HCT116 (cell line): Measurements from ENCODE around the gene FTSJ1. TPM values are rescaled to one million over a fixed set of nuclear protein-coding genes. Genes with fewer than 3 reads are reported as not detected.
"Not testable (repeated sequence)": the region's sequence is repeated elsewhere in the genome, so short reads cannot be mapped to it uniquely, and the experiment has no call there.

Experiments
- ATAC-seq: fragments of 200-7000 bp; cut with Tn5 transposase; 2 replicates; pipeline ENCODE4 v1.9.1; 2020; ENCODE audit warnings: mild to moderate bottlenecking, moderate library complexity
- Bru-seq: library from RNA; stranded (reverse); fragments of 400-500 nt; gene quantifications from one replicate; lab custom pipeline; 2021; lab: Mats Ljungman, UMichigan
- BruChase-seq, 2 experiments: library from RNA; stranded (reverse); fragments of 400-500 nt; gene quantifications; one replicate each; lab custom pipeline; 2021; lab: Mats Ljungman, UMichigan
- BruUV-seq: library from RNA; stranded (reverse); fragments of 400-500 nt; replicated peaks from 2 replicates; lab custom pipeline; 2021; lab: Mats Ljungman, UMichigan
- CTCF ChIA-PET: fragments of 300-600 bp; sonication (Branson Sonifier 250); formaldehyde crosslinking; loops from one replicate; lab custom pipeline; 2021; ENCODE audit warnings: antibody characterized with exemption; lab: Charles Lee
- POLR2A ChIA-PET: fragments of 300-600, 350-600 bp; sonication (Branson Sonifier 250); formaldehyde crosslinking; loops from one replicate; lab custom pipeline; 2021; ENCODE audit warnings: antibody characterized with exemption; lab: Charles Lee
- RAD21 ChIA-PET, 2 experiments: fragments of 300-600 bp; sonication (Branson Sonifier 250); formaldehyde crosslinking; loops; one replicate each; lab custom pipeline; 2023; ENCODE audit warnings: low total read pairs in 2 of 2; ENCODE audit not compliant: uncharacterized antibody in 2 of 2, unreplicated experiment in 2 of 2, low non-redundant PET in 1 of 2; lab: Charles Lee
- DNase-seq: peaks from one replicate; pipeline ENCODE4 v3.0.0-alpha.2; 2010; ENCODE audit warnings: low read depth, low spot score
- H2AFZ ChIP-seq: fragments of 200-600 bp; shearing (Covaris generic), sonication (generic); 2 replicates; pipeline ENCODE4 v1.6.1; 2017; ENCODE audit warnings: low read depth, mixed run types, mixed read lengths, antibody characterized with exemption, low read length; ENCODE audit not compliant: poor library complexity, severe bottlenecking
- H3K27ac ChIP-seq: 2 replicates; pipeline ENCODE4 v1.5.1; 2012; ENCODE audit warnings: low read depth, low read length
- H3K27me3 ChIP-seq: fragments of 200-600 bp; sonication (generic); 2 replicates; pipeline ENCODE4 v1.6.1; 2016; ENCODE audit warnings: mixed run types, low read length, mixed read lengths; ENCODE audit not compliant: insufficient read depth
- H3K36me3 ChIP-seq, 2 experiments: fragments of 200-500 bp in 1 of 2; fragments of 200-600 bp in 1 of 2; sonication (Bioruptor generic) in 1 of 2; sonication (generic) in 1 of 2; 2 replicates each; pipeline versions ENCODE4 v1.5.1 to v1.6.1; 2014 to 2016; ENCODE audit warnings: low read length in 2 of 2, inconsistent platforms in 1 of 2, mixed read lengths in 1 of 2, mixed run types in 1 of 2; ENCODE audit not compliant: insufficient read depth in 2 of 2, control insufficient read depth in 1 of 2
- H3K4me1 ChIP-seq, 2 experiments: fragments of 200-600 bp in 1 of 2; sonication (generic) in 1 of 2; 2 replicates each; pipeline versions ENCODE4 v1.5.1 to v1.6.1; 2012 to 2017; ENCODE audit warnings: low read length in 2 of 2, inconsistent platforms in 1 of 2, mild to moderate bottlenecking in 1 of 2, mixed read lengths in 1 of 2, mixed run types in 1 of 2, moderate library complexity in 1 of 2; ENCODE audit not compliant: insufficient read depth in 2 of 2, control insufficient read depth in 1 of 2
- H3K4me2 ChIP-seq: fragments of 200-600 bp; sonication (generic); 2 replicates; pipeline ENCODE4 v1.6.1; 2017; ENCODE audit warnings: mixed run types, low read length, mixed read lengths
- H3K4me3 ChIP-seq, 2 experiments: fragments of 200-600 bp in 1 of 2; sonication (generic) in 1 of 2; replicated peaks in 1 of 2; 2 replicates each; pipeline ENCODE4 v1.5.1; 2011 to 2016; ENCODE audit warnings: low read length in 2 of 2, control low read depth in 1 of 2, low read depth in 1 of 2, mild to moderate bottlenecking in 1 of 2, mixed read lengths in 1 of 2, mixed run types in 1 of 2
- H3K79me2 ChIP-seq: fragments of 200-600 bp; sonication (generic); 2 replicates; pipeline ENCODE4 v1.6.1; 2017; ENCODE audit warnings: mild to moderate bottlenecking, mixed run types, low read length, moderate library complexity, mixed read lengths; ENCODE audit not compliant: insufficient read depth
- H3K9ac ChIP-seq: fragments of 200-600 bp; sonication (generic); 2 replicates; pipeline ENCODE4 v1.6.1; 2016; ENCODE audit warnings: low read length, mixed read lengths
- H3K9me2 ChIP-seq: fragments of 200-600 bp; sonication (generic), shearing (Covaris generic); 2 replicates; pipeline ENCODE4 v1.6.1; 2017; ENCODE audit warnings: mixed run types, mild to moderate bottlenecking, moderate library complexity; ENCODE audit not compliant: insufficient read depth
- H3K9me3 ChIP-seq, 2 experiments: fragments of 200-500 bp in 1 of 2; fragments of 200-600 bp in 1 of 2; sonication (Bioruptor generic) in 1 of 2; sonication (generic) in 1 of 2; 2 replicates each; pipeline ENCODE4 v1.6.1; 2014 to 2017; ENCODE audit warnings: low read length in 2 of 2, mixed read lengths in 2 of 2, inconsistent platforms in 1 of 2, low read depth in 1 of 2, mild to moderate bottlenecking in 1 of 2, mixed run types in 1 of 2, moderate library complexity in 1 of 2; ENCODE audit not compliant: control insufficient read depth in 1 of 2, insufficient read depth in 1 of 2
- H4K20me1 ChIP-seq: fragments of 200-600 bp; sonication (generic), shearing (Covaris generic); 2 replicates; pipeline ENCODE4 v1.6.1; 2017; ENCODE audit warnings: mixed run types, mild to moderate bottlenecking, moderate library complexity; ENCODE audit not compliant: insufficient read depth
- CTCF ChIP-seq, 3 experiments: fragments of 200-600 bp in 1 of 3; sonication (generic) in 1 of 3; IDR thresholded peaks in 2 of 3; conservative IDR thresholded peaks in 1 of 3; 2 replicates each; pipeline ENCODE4 v1.5.1; 2012 to 2017; ENCODE audit warnings: low read depth in 2 of 3, low read length in 2 of 3, antibody characterized with exemption in 1 of 3, borderline replicate concordance in 1 of 3, control low read depth in 1 of 3, mild to moderate bottlenecking in 1 of 3, mixed read lengths in 1 of 3, mixed run types in 1 of 3, moderate library complexity in 1 of 3; ENCODE audit not compliant: insufficient read depth in 1 of 3
- POLR2A ChIP-seq: IDR thresholded peaks from 2 replicates; pipeline ENCODE4 v1.7.0; 2011; ENCODE audit warnings: borderline replicate concordance; ENCODE audit not compliant: insufficient read depth, insufficient read length; ENCODE audit errors: extremely low read depth
- POLR2AphosphoS5 ChIP-seq: IDR thresholded peaks from 2 replicates; pipeline ENCODE4 v1.6.1; 2011; ENCODE audit warnings: mild to moderate bottlenecking, low read depth, low read length, moderate library complexity
- REST ChIP-seq: IDR thresholded peaks from 2 replicates; pipeline ENCODE4 v1.6.1; 2012; ENCODE audit warnings: low read depth
- TCF7L2 ChIP-seq: IDR thresholded peaks from 2 replicates; pipeline ENCODE4 v1.7.0; 2011; ENCODE audit warnings: borderline replicate concordance, inconsistent platforms; ENCODE audit not compliant: insufficient read depth, insufficient read length; ENCODE audit errors: extremely low read depth
- YY1 ChIP-seq: IDR thresholded peaks from 2 replicates; pipeline ENCODE4 v1.6.1; 2011; ENCODE audit warnings: low read length, low read depth, moderate library complexity, mild to moderate bottlenecking; ENCODE audit not compliant: insufficient replicate concordance; ENCODE audit errors: extremely low read depth
- intact Hi-C: fragments of 100-400 bp; cut with micrococcal nuclease; formaldehyde crosslinking; loops from 2 replicates; pipeline ENCODE4 v1.10.0; 2022
- long read RNA-seq: library from polyadenylated mRNA; unstranded; transcript quantifications from one replicate; pipeline ENCODE4 v2.0.0, GENCODE V29; 2021; ENCODE audit not compliant: unreplicated experiment
- polyA plus RNA-seq: library from polyadenylated mRNA; unstranded; fragments of >200 nt; gene quantifications from 2 replicates; pipeline ENCODE4 v1.2.1, GENCODE V29; 2012; ENCODE audit warnings: missing spikeins
- total RNA-seq: library from RNA; stranded (reverse); gene quantifications from one replicate; pipeline ENCODE4 v1.2.1, GENCODE V29; 2021; ENCODE audit not compliant: unreplicated experiment

Gene FTSJ1
- total RNA-seq (64.9 TPM), Bru-seq, nascent RNA (percentile 77 among the genes with signal in this experiment), BruChase-seq, experiment 1, labeled RNA remaining after a 6-hour chase (percentile 93 among the genes with signal in this experiment), BruChase-seq, experiment 2, labeled RNA remaining after a 2-hour chase (percentile 89 among the genes with signal in this experiment)
- polyA plus RNA-seq = 66.2 and 68.6 TPM in 2 replicates
- long read RNA-seq, transcript FTSJ1-202 (13 exons, 1,892 nt) = major isoform, 40 of 109 reads
- long read RNA-seq, partial matches to known transcripts = 23 of 109 reads
- long read RNA-seq, other reads (novel, unspliced or antisense) = 45 of 109 reads

GRCh38 chrX:48475774-48476577, at the start of gene FTSJ1:
TSS of gene FTSJ1 (plus strand) at chrX:48476199. CDS start at chrX:48478048, 1,849 bp downstream.
- H3K79me2 ChIP-seq = peaks cover 41% of the 10 kb centered on the region
- H3K27me3 ChIP-seq = no peaks in the 10 kb centered on the region
- peak within 1 kb of the TSS; percentile 71 for H3K27ac ChIP-seq
- peak; percentile 86 for ATAC-seq
- CTCF ChIA-PET = no interaction called here
- POLR2A ChIA-PET = no interaction called here
- intact Hi-C loops = loop anchor here (2.0 to 10.0 kb wide), 3 partner anchors 33 to 99 kb away; partner anchors contain the start of genes PORCN, RBM3 and TBC1D25
- TF ChIP-seq POLR2AphosphoS5 (peak; percentile 68), TCF7L2 (peak; percentile 93), YY1 (peak; percentile 92), CTCF (IDR thresholded peaks at IDR 0.05 in 2 of 3, conservative IDR thresholded peaks at IDR 0.05 in 1 of 3; ENCODE audit: borderline replicate concordance in 1 of 3, insufficient read depth in 1 of 3, low read depth in 2 of 3, low read length in 2 of 3) (no peak), REST (no peak), POLR2A (peak; percentile 45)
- peak within 1 kb of the TSS; percentile 79 to 86 for H3K4me3 ChIP-seq
- RAD21 ChIA-PET = no interaction called here
- peaks cover 5 to 22% of the 10 kb centered on the region in 2 experiments; a peak in 3 of 4 replicates for H3K4me1 ChIP-seq
- H3K4me2 ChIP-seq = peak within 1 kb of the TSS; percentile 86
- H2AFZ ChIP-seq = peak within 1 kb of the TSS; percentile 26
- H4K20me1 ChIP-seq = no peaks in the 10 kb centered on the region
- peaks cover under 1 to 5% of the 10 kb centered on the region in 2 experiments; a peak in 2 of 4 replicates for H3K36me3 ChIP-seq
- BruUV-seq = TSS peak; percentile 77
- H3K9me3 ChIP-seq = no peaks in the 10 kb centered on the region
- peak within 1 kb of the TSS; percentile 97 for H3K9ac ChIP-seq
- peak; percentile 78 for DNase-seq
- H3K9me2 ChIP-seq = no peaks in the 10 kb centered on the region

- RAD21 ChIA-PET, H3K4me2 ChIP-seq, H3K79me2 ChIP-seq, H3K9me3 ChIP-seq, H4K20me1 ChIP-seq, H3K27me3 ChIP-seq, CTCF ChIA-PET, H3K27ac ChIP-seq, H2AFZ ChIP-seq, intact Hi-C loops, POLR2A ChIA-PET, BruUV-seq, H3K36me3 ChIP-seq, DNase-seq, H3K9ac ChIP-seq, H3K9me2 ChIP-seq, ATAC-seq, H3K4me3 ChIP-seq, H3K4me1 ChIP-seq: not testable (repeated sequence)
Observed at GRCh38 chrX:48427027-48427716, 48.8 kb upstream of the FTSJ1 start.
